DND-41 (cell line): Measurements from ENCODE around the gene PLA1A.

Experiments
- ATAC-seq: fragments of 200-7000 bp; cut with Tn5 transposase; 3 replicates; pipeline ENCODE4 v1.9.1; 2021; ENCODE audit warnings: low read depth; ENCODE audit not compliant: insufficient read depth
- DNase-seq: peaks from one replicate; pipeline ENCODE4 v3.0.0-alpha.2; 2020
- H2AFZ ChIP-seq: 2 replicates; pipeline ENCODE4 v1.6.0; 2012; ENCODE audit warnings: low read depth, low read length
- H3K27ac ChIP-seq: 2 replicates; pipeline ENCODE4 v1.5.1; 2012; ENCODE audit warnings: low read length, inconsistent platforms
- H3K27me3 ChIP-seq: fragments of 200-600 bp; sonication (generic); 2 replicates; pipeline ENCODE4 v1.6.0; 2012; ENCODE audit warnings: low read length, mild to moderate bottlenecking, inconsistent platforms; ENCODE audit not compliant: insufficient read depth, poor library complexity
- H3K36me3 ChIP-seq: 2 replicates; pipeline ENCODE4 v1.5.1; 2012; ENCODE audit warnings: low read length, inconsistent platforms; ENCODE audit not compliant: insufficient read depth
- H3K4me1 ChIP-seq: 2 replicates; pipeline ENCODE4 v1.5.1; 2012; ENCODE audit warnings: mild to moderate bottlenecking, low read length; ENCODE audit not compliant: insufficient read depth
- H3K4me2 ChIP-seq: 2 replicates; pipeline ENCODE4 v1.6.0; 2012; ENCODE audit warnings: mild to moderate bottlenecking, moderate library complexity, low read length, inconsistent platforms; ENCODE audit not compliant: insufficient read depth
- H3K4me3 ChIP-seq, 2 experiments: fragments of 200-600 bp in 1 of 2; shearing (Covaris generic) in 1 of 2; 2 replicates each; pipeline ENCODE4 v1.5.1; 2012 to 2016; ENCODE audit warnings: inconsistent platforms in 2 of 2, low read length in 2 of 2, mild to moderate bottlenecking in 2 of 2, low read depth in 1 of 2, moderate library complexity in 1 of 2
- H3K79me2 ChIP-seq: 2 replicates; pipeline ENCODE4 v1.6.0; 2012; ENCODE audit warnings: low read length, inconsistent platforms; ENCODE audit not compliant: insufficient read depth
- H3K9ac ChIP-seq: 2 replicates; pipeline ENCODE4 v1.6.0; 2012; ENCODE audit warnings: low read depth, mild to moderate bottlenecking, inconsistent platforms, low read length, moderate library complexity
- H3K9me3 ChIP-seq: 2 replicates; pipeline ENCODE4 v1.5.1; 2012; ENCODE audit warnings: low read length, moderate library complexity, mild to moderate bottlenecking, inconsistent platforms; ENCODE audit not compliant: insufficient read depth, severe bottlenecking
- H4K20me1 ChIP-seq: 2 replicates; pipeline ENCODE4 v1.6.0; 2012; ENCODE audit warnings: low read length; ENCODE audit not compliant: insufficient read depth
- EZH2 ChIP-seq: IDR thresholded peaks from 3 replicates; pipeline ENCODE4 v1.6.1; 2012; ENCODE audit warnings: borderline replicate concordance, low read depth, mild to moderate bottlenecking, moderate library complexity, low read length, inconsistent platforms; ENCODE audit not compliant: severe bottlenecking
- TF ChIP-seq, protein P1 (sequence below): IDR thresholded peaks from 2 replicates; pipeline ENCODE4 v1.5.1; 2012; ENCODE audit warnings: borderline replicate concordance, low read length, moderate library complexity, mild to moderate bottlenecking; ENCODE audit not compliant: poor library complexity, severe bottlenecking; ENCODE audit errors: extremely low read depth

PLA1A gene

GRCh38 chr3:119571230-119571629, 26.5 kb upstream of the PLA1A start:
- H4K20me1 ChIP-seq, result no peaks in the 10 kb centered on the region
- no peaks in the 10 kb centered on the region for H3K27me3 ChIP-seq
- H3K4me2 ChIP-seq, result no peak overlapping the region
- H3K4me1 ChIP-seq, result no peaks in the 10 kb centered on the region
- ATAC-seq (no peak), DNase-seq (no peak)
- H3K9me3 ChIP-seq, result no peaks in the 10 kb centered on the region
- no peaks in the 10 kb centered on the region for H3K79me2 ChIP-seq
- H3K9ac ChIP-seq, result no peak overlapping the region
- H3K4me3 ChIP-seq, result no peak overlapping the region
- no peaks in the 10 kb centered on the region for H3K36me3 ChIP-seq
- no peak overlapping the region for H3K27ac ChIP-seq
- TF ChIP-seq EZH2, result no peak
- H2AFZ ChIP-seq, result no peak overlapping the region

DNA sequence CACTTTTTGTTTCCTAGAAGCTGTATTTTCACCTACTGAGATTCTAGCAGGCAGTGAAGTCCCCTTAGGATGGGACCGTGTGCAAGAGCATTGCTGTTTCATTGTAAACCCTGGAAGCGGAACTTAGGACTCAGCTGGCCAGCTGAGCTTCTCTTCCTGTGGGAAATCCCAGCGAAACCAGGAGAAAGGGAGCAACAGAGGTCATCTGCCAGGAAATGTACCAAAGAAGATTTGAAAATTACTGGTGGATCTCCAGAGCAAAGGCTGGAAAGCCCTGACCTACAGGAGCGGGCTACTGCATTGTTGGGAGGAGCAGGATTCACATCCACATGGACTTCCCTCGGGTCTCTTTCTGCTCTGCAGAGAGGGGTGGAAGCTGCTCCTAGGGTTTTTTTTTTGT, 26.0 kb upstream of the PLA1A start:
- DNase-seq (no peak), ATAC-seq (no peak)
- no peaks in the 10 kb centered on the region for H3K36me3 ChIP-seq
- H3K27me3 ChIP-seq, result no peaks in the 10 kb centered on the region
- no peak overlapping the region for H3K4me2 ChIP-seq
- no peaks in the 10 kb centered on the region for H3K4me1 ChIP-seq
- H3K9ac ChIP-seq, result no peak overlapping the region
- H3K9me3 ChIP-seq, result no peaks in the 10 kb centered on the region
- TF ChIP-seq, protein P1, sequence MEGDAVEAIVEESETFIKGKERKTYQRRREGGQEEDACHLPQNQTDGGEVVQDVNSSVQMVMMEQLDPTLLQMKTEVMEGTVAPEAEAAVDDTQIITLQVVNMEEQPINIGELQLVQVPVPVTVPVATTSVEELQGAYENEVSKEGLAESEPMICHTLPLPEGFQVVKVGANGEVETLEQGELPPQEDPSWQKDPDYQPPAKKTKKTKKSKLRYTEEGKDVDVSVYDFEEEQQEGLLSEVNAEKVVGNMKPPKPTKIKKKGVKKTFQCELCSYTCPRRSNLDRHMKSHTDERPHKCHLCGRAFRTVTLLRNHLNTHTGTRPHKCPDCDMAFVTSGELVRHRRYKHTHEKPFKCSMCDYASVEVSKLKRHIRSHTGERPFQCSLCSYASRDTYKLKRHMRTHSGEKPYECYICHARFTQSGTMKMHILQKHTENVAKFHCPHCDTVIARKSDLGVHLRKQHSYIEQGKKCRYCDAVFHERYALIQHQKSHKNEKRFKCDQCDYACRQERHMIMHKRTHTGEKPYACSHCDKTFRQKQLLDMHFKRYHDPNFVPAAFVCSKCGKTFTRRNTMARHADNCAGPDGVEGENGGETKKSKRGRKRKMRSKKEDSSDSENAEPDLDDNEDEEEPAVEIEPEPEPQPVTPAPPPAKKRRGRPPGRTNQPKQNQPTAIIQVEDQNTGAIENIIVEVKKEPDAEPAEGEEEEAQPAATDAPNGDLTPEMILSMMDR, result no peak
- TF ChIP-seq EZH2, result no peak
- H3K79me2 ChIP-seq, result no peaks in the 10 kb centered on the region
- no peaks in the 10 kb centered on the region for H4K20me1 ChIP-seq
- no peak overlapping the region for H3K27ac ChIP-seq
- no peak overlapping the region for H2AFZ ChIP-seq
- no peak overlapping the region for H3K4me3 ChIP-seq

GRCh38 chr3:119575507-119575906, 22.2 kb upstream of the PLA1A start:
- H3K9me3 ChIP-seq, result no peaks in the 10 kb centered on the region
- no peak overlapping the region for H3K4me2 ChIP-seq
- no peaks in the 10 kb centered on the region for H3K4me1 ChIP-seq
- no peak overlapping the region for H3K27ac ChIP-seq
- no peak overlapping the region for H2AFZ ChIP-seq
- TF ChIP-seq, protein P1, result no peak
- TF ChIP-seq EZH2, result no peak
- H3K27me3 ChIP-seq, result no peaks in the 10 kb centered on the region
- H3K9ac ChIP-seq, result no peak overlapping the region
- H3K36me3 ChIP-seq, result no peaks in the 10 kb centered on the region
- H3K79me2 ChIP-seq, result no peaks in the 10 kb centered on the region
- no peaks in the 10 kb centered on the region for H4K20me1 ChIP-seq
- ATAC-seq (no peak), DNase-seq (no peak)
- H3K4me3 ChIP-seq, result no peak overlapping the region

- no peak for ATAC-seq
- no peaks in the 10 kb centered on the region for H3K36me3 ChIP-seq
- TF ChIP-seq EZH2, result no peak
- TF ChIP-seq, protein P1, result no peak
- no peak within 1 kb of the TSS for H3K4me2 ChIP-seq
- H3K4me1 ChIP-seq, result no peaks in the 10 kb centered on the region
- no peaks in the 10 kb centered on the region for H3K79me2 ChIP-seq
- no peaks in the 10 kb centered on the region for H3K27me3 ChIP-seq
- no peak within 1 kb of the TSS for H3K9ac ChIP-seq
- no peaks in the 10 kb centered on the region for H4K20me1 ChIP-seq
- no peak for DNase-seq
- no peak within 1 kb of the TSS for H3K27ac ChIP-seq
- H3K4me3 ChIP-seq, result no peak within 1 kb of the TSS
- H2AFZ ChIP-seq, result no peak within 1 kb of the TSS
- no peaks in the 10 kb centered on the region for H3K9me3 ChIP-seq
Measured at GRCh38 chr3:119579366-119580066, 18.2 kb upstream of the PLA1A start, which contains the start of gene ADPRH. Gene ADPRH (plus strand): TSS chr3:119579492. CDS start chr3:119582170, 2,678 bp downstream.
